ENCODE results near the gene TAF5L.

Gene TAF5L

DNA sequence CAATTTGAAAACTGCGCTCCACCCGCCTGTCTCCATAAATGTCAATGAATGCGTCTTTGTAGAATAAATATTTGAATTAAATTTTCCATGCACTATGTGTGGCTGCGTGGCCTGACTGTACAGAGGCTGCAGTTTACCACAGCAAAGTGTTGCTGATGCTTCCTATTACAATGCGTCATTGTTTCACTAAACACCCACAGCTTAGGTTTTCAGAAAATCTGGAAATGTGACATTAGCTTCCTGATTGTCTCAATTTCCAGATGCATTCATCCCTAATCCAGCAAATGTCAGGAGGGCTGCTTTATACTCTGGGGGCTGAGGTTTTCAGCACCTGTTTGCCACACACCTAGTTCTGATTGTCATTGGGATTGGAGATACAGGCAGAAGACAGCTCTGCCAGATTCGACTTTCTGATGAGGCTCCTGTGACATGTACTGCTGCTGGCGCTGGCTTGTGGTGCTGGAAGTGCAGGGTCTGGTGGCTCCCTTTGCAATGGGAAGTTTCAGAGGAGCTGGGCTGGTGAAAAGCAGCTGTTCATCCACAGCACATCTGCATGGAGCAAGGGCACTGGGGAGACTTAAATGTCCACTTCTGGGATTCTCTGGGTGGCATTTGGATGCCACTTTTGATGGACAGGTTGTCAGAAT is 40.1 kb upstream of the TAF5L start:
- no peak for DNase-seq (ENCODE audit: low spot score)
- no peak for TF ChIP-seq CTCF (IDR thresholded peaks at IDR 0.05; ENCODE audit: extremely low read depth, missing control alignments)

GRCh38 chr1:229664133-229664689 is 38.3 kb upstream of the TAF5L start:
- no peak for TF ChIP-seq CTCF (IDR thresholded peaks at IDR 0.05; ENCODE audit: extremely low read depth, missing control alignments)
- DNase-seq (ENCODE audit: low spot score) = peak; percentile 43

DNA sequence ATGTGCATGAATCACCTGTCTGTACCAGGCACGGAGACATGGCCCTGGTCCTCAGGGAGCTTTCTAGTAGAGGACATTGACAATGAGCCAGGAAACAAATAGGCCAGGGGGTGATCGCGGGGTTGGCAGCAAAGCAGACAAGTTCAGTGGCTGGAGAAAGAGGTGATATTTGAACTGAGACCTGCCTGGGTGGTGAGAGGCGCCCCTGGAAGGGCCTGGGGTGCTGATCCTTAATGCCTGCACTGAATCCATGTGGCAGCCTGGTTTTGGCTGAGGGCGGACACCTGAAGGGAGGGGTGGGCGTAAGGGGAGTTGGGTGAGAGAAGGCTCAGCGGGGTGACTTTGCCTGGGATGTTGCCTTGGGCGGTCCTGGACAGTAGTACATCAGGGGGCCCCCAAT is 36.0 kb upstream of the TAF5L start:
- TF ChIP-seq CTCF (IDR thresholded peaks at IDR 0.05; ENCODE audit: extremely low read depth, missing control alignments) = no peak
- no peak for DNase-seq (ENCODE audit: low spot score)

DNA sequence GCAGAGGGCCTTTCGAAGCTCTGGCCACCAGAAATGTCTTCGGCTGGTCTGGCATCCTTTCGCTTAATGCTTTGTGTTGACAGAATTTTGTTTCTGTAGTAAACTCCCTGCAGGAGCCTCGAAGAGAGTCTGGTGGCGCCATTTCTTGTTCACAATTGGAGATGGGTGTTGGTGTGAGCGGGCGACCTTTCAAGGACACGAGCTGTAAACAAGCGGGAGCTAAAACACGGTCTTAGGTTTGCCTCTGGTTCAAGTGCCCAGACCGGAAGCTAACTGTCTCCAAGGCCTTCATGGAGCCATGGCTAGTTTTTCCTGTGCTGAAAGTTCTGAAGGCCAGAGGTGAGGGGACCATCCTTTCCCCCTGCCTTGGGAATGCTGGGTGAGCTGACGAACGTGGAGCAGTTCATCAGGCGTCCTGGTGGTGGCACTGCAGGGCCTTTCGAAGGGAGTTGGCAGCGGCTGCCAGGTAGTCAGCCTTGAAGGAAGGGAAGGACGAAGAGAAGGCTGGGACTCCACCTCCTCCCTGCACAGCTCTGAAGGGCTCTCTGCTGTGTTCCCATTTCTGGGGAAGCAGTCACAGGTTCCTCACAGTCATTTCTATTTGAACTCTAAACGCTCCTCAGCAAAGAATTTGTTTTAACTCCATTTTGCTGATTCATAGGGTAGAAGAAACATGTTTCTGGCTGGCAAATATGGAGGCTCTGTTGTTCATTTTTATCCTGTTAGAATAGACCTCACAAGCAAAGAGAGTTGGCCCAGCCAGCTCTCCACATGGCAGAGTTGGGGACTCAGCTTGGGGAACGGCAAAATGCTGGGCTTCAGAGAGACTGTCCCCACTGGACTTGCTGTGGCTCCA is 35.3 kb upstream of the TAF5L start:
- peak; percentile 78 for TF ChIP-seq CTCF (IDR thresholded peaks at IDR 0.05; ENCODE audit: extremely low read depth, missing control alignments)
- DNase-seq (ENCODE audit: low spot score) = peak; percentile 79

- no peak for DNase-seq (ENCODE audit: low spot score)
- no peak for TF ChIP-seq CTCF (IDR thresholded peaks at IDR 0.05; ENCODE audit: extremely low read depth, missing control alignments)
Observed at GRCh38 chr1:229657993-229658755, 32.3 kb upstream of the TAF5L start.

- DNase-seq (ENCODE audit: low spot score) = no peak
- no peak for TF ChIP-seq CTCF (IDR thresholded peaks at IDR 0.05; ENCODE audit: extremely low read depth, missing control alignments)
Observed at GRCh38 chr1:229655781-229656180, 29.9 kb upstream of the TAF5L start.
